H7 (cell line): ENCODE data around the gene OR4M1. TPM values are rescaled to one million over a fixed set of nuclear protein-coding genes. Genes with fewer than 3 reads are reported as not detected.
"Not testable (repeated sequence)": the region's sequence is repeated elsewhere in the genome, so short reads cannot be mapped to it uniquely, and the experiment has no call there.

Experiments
- DNase-seq: peaks from one replicate; pipeline ENCODE4 v3.0.0; 2012
- H3K27me3 ChIP-seq: 2 replicates; pipeline ENCODE4 v1.6.0; 2011; ENCODE audit warnings: mild to moderate bottlenecking, low read length; ENCODE audit not compliant: control insufficient read depth, insufficient read depth
- H3K36me3 ChIP-seq: replicated peaks from 2 replicates; pipeline ENCODE4 v1.5.1; 2011; ENCODE audit warnings: low read length; ENCODE audit not compliant: control insufficient read depth, insufficient read depth
- H3K4me3 ChIP-seq: 2 replicates; pipeline ENCODE4 v1.5.1; 2011; ENCODE audit warnings: low read depth, mild to moderate bottlenecking, control low read depth, low read length, moderate library complexity; ENCODE audit not compliant: insufficient read depth
- total RNA-seq: library from RNA; depleted of rRNA; stranded (reverse); fragments of >200 nt; shearing (Covaris generic); gene quantifications from 2 replicates; pipeline ENCODE4 v1.2.3, GENCODE V29; 2014; rRNA removed

Gene OR4M1
- total RNA-seq, 1 experiment from 2014 or later = not detected

DNA sequence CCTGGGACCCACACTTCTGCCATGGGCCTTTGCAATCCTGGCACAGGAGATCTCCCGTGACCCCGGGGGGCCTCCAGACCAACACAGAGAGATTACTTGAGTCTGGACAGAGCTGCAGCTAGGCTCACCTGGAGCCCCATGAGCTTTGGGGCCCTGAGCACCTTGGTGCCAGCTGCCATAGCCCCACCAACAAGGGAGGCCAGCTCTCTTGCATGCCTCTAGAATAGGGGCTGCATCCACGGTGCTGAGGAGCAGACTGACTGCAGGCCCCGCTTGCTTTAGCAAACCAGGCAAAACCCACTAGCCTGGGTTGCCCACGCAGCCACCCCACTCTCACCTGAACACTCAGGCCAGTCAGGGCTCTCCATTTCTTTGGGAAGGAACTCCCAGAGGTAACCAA lies 26.6 kb downstream of the OR4M1 start:
- H3K36me3 ChIP-seq = no peaks in the 10 kb centered on the region
- no peaks in the 10 kb centered on the region for H3K27me3 ChIP-seq
- no peak for DNase-seq
- no peak overlapping the region for H3K4me3 ChIP-seq

DNA sequence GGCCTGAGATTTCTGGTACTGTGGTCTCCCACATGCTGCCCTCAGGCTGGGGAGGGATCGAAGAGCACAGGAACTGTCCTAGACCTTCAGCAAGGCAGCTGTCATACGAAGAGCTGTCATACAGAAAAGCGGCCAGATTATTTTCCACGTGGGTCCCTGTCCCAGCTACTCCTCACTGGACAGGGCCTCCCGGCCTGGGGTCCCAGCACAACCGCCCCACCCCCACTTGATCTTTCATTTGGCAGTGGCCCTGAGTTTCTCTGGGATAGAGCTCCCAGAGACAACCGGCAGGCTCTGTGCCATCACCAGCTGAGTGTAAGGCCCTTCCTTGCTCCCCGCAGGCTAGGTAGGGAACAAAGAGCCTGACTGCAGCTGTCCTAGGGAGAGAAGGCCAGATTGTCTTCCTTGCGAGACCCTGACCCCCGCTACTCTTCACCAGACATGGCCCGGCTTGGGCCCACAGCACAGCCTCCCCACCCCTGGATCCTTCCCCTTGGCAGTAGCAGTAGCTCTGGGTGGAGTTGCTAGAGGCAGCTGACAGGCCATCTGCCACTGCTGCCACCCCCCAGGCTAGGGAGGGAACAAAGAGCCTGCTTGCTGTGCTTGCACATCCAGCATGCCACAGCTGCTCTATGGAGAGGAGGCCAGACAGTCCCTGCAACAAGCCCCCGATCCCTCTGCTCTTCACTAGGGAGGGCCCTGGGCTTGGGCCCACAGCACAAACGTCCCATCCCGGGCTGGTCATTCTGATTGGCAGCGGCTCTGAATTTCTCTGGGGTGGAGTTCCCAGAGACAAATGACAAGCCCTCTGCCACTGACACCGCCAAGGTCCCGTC lies 27.2 kb downstream of the OR4M1 start:
- Histone ChIP-seq H3K36me3 (no peaks in the 10 kb centered on the region), H3K27me3 (no peaks in the 10 kb centered on the region), H3K4me3 (no peak overlapping the region)
- no peak for DNase-seq

DNA sequence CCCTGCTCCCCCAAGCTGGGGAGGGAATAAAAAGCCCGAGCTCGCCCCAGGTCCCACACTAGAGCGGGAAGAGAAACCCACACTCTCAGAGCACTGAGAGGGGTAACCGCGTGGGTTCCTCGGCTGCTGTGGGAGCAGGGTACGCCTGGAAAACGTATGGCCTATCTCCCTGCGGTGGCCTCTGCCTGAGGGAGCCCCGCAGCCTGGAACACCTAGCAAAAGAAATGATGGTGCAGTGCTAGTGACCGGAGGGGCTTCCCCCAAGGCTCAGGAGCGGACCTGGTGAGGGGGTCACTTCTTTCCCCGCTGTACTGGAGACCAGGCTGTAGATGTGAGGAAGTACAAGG lies 27.8 kb downstream of the OR4M1 start:
- DNase-seq = no peak
- Histone ChIP-seq H3K4me3 (no peak overlapping the region), H3K27me3 (no peaks in the 10 kb centered on the region), H3K36me3 (no peaks in the 10 kb centered on the region)

DNA sequence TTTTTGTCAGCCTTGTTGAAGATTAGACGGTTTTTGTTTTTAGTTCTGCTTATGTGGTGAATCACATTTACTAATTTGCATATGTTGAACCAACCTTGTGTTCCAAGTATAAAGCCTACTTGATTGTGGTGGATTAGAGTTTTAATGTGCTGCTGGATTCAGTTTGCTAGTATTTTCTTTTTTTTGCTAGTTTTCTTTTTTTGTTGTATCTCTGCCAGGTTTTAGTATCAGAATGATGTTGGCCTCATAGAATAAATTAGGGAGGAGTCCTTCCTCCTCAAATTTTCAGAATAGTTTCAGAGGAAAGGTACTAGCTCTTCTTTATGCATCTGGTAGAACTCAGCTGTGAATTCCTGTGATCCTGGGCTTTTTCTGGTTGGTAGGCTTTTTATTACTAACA lies 30.2 kb downstream of the OR4M1 start, which contains the start of gene OR4N2:
OR4N2 (plus strand) TSS at position 301 of the 400 bp plus-strand sequence. CDS start 23,679 bp downstream, outside the sequence.
- not testable (repeated sequence) for H3K4me3 ChIP-seq, H3K27me3 ChIP-seq, H3K36me3 ChIP-seq, DNase-seq

DNA sequence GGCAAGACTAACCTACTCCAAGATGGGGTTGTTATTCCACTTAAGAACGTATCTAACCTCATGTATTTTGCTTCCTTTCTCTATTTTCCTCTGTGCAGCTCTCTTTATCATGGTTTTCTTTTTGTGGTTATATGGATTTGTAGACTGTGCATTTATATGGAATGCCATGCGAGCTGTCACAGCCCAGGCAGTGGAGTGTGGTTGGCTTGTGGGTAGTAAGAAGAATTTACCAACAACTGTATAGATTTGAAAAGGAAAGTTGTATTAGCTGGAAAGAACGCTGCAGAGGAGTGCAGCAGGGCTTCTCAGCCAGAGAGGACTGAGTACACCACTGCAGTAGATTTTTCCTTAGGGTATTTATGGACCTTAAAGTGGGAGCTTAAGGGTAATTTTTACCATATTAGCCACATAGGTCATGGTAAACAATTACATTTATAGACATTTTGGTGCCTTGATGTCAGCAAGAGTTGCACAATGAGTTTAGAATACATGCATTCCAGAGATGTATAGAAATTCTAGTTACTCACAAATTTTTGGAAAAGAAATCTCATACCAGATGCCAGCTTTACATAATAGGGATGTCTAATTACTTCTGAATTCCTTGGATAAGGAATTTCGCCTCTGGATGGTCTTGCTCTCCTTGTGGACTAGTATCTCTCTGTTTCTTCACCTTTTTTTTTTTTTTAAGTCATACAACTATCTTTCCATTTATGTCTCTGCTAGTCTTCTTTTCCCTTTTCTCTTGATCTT lies 40.0 kb downstream of the OR4M1 start:
- H3K4me3 ChIP-seq, H3K27me3 ChIP-seq, DNase-seq, H3K36me3 ChIP-seq: not testable (repeated sequence)

DNA sequence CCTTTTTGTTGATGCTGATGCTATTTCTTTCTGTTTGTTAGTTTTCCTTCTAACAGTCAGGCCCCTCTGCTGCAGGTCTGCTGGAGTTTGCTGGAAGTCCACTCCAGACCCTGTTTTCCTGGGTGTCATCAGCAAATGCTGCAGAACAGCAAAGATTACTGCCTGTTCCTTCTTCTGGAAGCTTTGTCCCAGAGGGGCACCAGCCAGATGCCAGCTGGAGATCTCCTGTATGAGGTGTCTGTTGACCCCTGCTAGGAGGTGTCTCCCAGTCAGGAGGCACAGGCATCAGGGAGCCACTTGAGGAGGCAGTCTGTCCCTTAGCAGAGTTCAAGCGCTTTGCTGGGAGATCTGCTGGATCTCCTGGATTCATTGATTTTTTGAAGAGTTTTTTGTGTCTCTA lies 46.6 kb downstream of the OR4M1 start:
- H3K36me3 ChIP-seq, H3K27me3 ChIP-seq, H3K4me3 ChIP-seq, DNase-seq: not testable (repeated sequence)

DNA sequence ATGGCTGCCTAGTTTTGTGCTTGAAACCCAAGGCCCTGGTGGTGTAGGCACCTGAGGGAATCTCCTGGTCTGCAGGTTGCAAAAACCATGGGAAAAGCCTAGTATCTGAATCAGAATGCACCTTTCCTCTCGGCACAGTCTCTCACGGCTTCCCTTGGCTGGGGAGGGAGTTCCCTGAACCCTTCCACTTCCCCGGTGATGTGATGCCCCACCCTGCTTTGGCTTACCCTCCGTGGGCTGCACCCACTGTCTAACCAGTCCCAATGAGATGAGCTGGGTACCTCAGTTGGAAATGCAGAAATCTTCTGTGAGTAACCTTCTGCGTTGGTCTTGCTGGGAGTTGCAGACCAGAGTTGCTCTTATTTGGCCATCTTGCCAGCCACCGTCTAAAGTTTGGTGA lies 47.7 kb downstream of the OR4M1 start:
- H3K4me3 ChIP-seq, H3K27me3 ChIP-seq, DNase-seq, H3K36me3 ChIP-seq: not testable (repeated sequence)

DNA sequence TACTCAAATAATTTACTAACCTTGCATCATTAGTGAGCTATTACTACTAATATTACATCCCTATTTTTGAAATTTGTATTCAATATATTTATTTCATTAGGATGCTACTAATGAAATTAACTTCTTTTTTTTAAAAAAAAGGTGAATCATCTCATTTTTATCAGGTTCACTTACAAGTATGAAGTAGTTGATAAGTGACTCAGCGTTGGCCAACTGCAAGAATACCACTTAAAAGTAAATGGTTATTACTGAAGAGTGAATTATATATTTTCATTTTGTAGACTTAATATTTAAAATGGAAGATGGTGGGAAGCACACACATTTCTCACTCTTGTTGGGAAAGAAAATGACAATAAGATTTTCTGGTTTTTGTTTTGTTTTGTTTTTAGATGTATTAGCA lies 49.9 kb downstream of the OR4M1 start:
- Histone ChIP-seq H3K36me3 (no peaks in the 10 kb centered on the region), H3K27me3 (no peaks in the 10 kb centered on the region), H3K4me3 (no peak overlapping the region)
- DNase-seq = no peak

DNA sequence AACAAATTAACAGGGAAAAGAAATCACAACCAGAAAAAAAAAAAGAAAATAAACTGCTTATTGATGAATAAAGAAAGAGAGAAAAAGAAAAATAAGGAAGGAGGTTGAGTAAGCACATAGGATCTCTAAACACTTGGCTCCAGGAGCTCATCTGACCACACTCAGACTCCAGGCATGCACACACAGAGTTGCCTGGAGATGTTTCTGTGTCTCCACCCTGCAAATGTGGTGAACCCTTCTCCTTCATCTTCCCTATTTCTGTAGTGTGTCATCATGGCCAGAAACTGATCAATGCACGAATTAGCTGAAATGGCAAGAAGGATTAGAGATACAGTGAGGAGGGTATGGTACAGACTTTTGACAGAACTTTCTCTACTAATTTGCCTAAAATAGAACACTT lies 50.5 kb downstream of the OR4M1 start:
- DNase-seq = no peak
- no peak overlapping the region for H3K4me3 ChIP-seq
- no peaks in the 10 kb centered on the region for H3K27me3 ChIP-seq
- no peaks in the 10 kb centered on the region for H3K36me3 ChIP-seq

DNA sequence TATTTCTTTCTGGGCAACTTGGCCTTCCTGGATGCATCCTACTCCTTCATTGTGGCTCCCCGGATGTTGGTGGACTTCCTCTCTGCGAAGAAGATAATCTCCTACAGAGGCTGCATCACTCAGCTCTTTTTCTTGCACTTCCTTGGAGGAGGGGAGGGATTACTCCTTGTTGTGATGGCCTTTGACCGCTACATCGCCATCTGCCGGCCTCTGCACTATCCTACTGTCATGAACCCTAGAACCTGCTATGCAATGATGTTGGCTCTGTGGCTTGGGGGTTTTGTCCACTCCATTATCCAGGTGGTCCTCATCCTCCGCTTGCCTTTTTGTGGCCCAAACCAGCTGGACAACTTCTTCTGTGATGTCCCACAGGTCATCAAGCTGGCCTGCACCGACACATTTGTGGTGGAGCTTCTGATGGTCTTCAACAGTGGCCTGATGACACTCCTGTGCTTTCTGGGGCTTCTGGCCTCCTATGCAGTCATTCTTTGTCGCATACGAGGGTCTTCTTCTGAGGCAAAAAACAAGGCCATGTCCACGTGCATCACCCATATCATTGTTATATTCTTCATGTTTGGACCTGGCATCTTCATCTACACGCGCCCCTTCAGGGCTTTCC lies 54.4 kb downstream of the OR4M1 start:
- H3K4me3 ChIP-seq, DNase-seq, H3K36me3 ChIP-seq, H3K27me3 ChIP-seq: not testable (repeated sequence)

DNA sequence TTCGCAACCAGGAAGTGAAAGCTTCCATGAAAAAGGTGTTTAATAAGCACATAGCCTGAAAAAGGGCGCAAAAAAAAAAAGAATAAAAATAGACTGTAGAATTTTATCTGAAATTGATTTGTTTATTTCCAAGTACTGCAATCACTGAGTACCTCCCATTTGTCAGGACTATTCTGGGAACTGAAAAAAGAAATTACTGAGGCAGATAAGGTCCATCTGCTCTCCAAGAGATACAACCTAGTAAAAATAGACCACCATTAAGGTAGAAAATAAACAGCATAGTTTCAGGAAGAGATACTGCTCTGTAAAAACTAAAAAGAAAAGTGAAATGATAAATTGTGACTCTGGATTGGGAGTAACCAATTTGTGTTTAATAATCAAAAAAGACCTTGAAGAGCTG lies 55.0 kb downstream of the OR4M1 start:
- H3K36me3 ChIP-seq = no peaks in the 10 kb centered on the region
- no peak for DNase-seq
- H3K4me3 ChIP-seq = no peak overlapping the region
- no peaks in the 10 kb centered on the region for H3K27me3 ChIP-seq

Other genes starting within 250 kb of the OR4M1 start
- not detected in 2 replicates for gene OR11H2, start 59.6 kb upstream of the OR4M1 start, total RNA-seq
- gene OR4Q3, start 29.9 kb upstream of the OR4M1 start, total RNA-seq = not detected in 2 replicates
- not detected in 2 replicates for gene OR4N2, start 30.3 kb downstream of the OR4M1 start, total RNA-seq
- gene OR4K2, start 101.6 kb downstream of the OR4M1 start, total RNA-seq = not detected in 2 replicates
- not detected in 2 replicates for gene OR4K5, start 147.1 kb downstream of the OR4M1 start, total RNA-seq
- gene OR4K1, start 157.4 kb downstream of the OR4M1 start, total RNA-seq = not detected in 2 replicates
- not detected in 2 replicates for gene OR4K15, start 202.1 kb downstream of the OR4M1 start, total RNA-seq
- not detected in 2 replicates for gene OR4Q2, start 228.7 kb downstream of the OR4M1 start, total RNA-seq
- gene OR4K14, start 245.8 kb downstream of the OR4M1 start, total RNA-seq = not detected in 2 replicates